K562 (cell line): ENCODE data around the gene ATXN3L. TPM values are rescaled to one million over a fixed set of nuclear protein-coding genes. Genes with fewer than 3 reads are reported as not detected.

Source experiments
- CBFB ChIP-seq: sonication (generic); formaldehyde crosslinking; IDR thresholded peaks from 2 replicates; pipeline ENCODE4 v1.4.0; 2020; ENCODE audit warnings: mild to moderate bottlenecking, missing genetic modification reagents
- ETV5 ChIP-seq: sonication (generic); formaldehyde crosslinking; IDR thresholded peaks from 2 replicates; pipeline ENCODE4 v1.4.0; 2020; ENCODE audit warnings: low read depth, mild to moderate bottlenecking, missing genetic modification reagents
- HDAC3 ChIP-seq: fragments of 450-650 bp; IDR thresholded peaks from 2 replicates; pipeline ENCODE4 v1.6.1; 2018; ENCODE audit warnings: borderline replicate concordance, mild to moderate bottlenecking, moderate library complexity; ENCODE audit not compliant: partially characterized antibody
- IRF2 ChIP-seq: sonication (generic); formaldehyde crosslinking; IDR thresholded peaks from 2 replicates; pipeline ENCODE4 v1.8.1; 2022; ENCODE audit warnings: mild to moderate bottlenecking, missing genetic modification reagents
- KLF16 ChIP-seq: IDR thresholded peaks from 2 replicates; pipeline ENCODE4 v1.6.1; 2016; ENCODE audit warnings: antibody characterized with exemption
- SMAD1 ChIP-seq: fragments of 150-350 bp; IDR thresholded peaks from 2 replicates; pipeline ENCODE4 v1.6.1; 2014; ENCODE audit warnings: low read length, low read depth; ENCODE audit not compliant: partially characterized antibody
- SMARCA4 ChIP-seq: fragments of 450-650 bp; IDR thresholded peaks from 2 replicates; pipeline ENCODE4 v1.6.1; 2016
- ZFX ChIP-seq: sonication (generic); formaldehyde crosslinking; IDR thresholded peaks from 2 replicates; pipeline ENCODE4 v1.8.0; 2022; ENCODE audit warnings: mild to moderate bottlenecking, missing genetic modification reagents, moderate library complexity
- ZNF12 ChIP-seq: sonication (generic); formaldehyde crosslinking; IDR thresholded peaks from 2 replicates; pipeline ENCODE4 v1.4.0; 2020; ENCODE audit warnings: mild to moderate bottlenecking, missing genetic modification reagents
- ZNF165 ChIP-seq: fragments of 250-450 bp; sonication (Bioruptor Pico); IDR thresholded peaks from 2 replicates; pipeline ENCODE4 v1.4.0; 2020; ENCODE audit warnings: borderline replicate concordance
- polyA plus RNA-seq, 8 experiments: library from polyadenylated mRNA; depleted of rRNA in 4 of 8; stranded (reverse) in 5 of 8; unstranded in 3 of 8; fragments of >200 nt; fragmentation: Nextera tagmentation in 2 of 8; fragmentation: Illumina TruSeq in 1 of 8; extraction: Ambion mirVana in 2 of 8; extraction: Trizol in 1 of 8; gene quantifications; 2 replicates each; pipeline versions ENCODE4 v1.2.1 to v1.2.3, GENCODE V29; 2011 to 2014; ENCODE audit warnings: inconsistent platforms in 1 of 8, missing spikeins in 1 of 8
- total RNA-seq, 7 experiments: library from RNA; depleted of rRNA in 6 of 7; stranded (reverse); fragments of >200 nt in 6 of 7; fragmentation: Illumina TruSeq in 2 of 7; extraction: Trizol in 2 of 7; gene quantifications; 2 replicates each; pipeline versions ENCODE4 v1.2.1 to v1.2.3, GENCODE V29; 2011 to 2021; ENCODE audit warnings: low replicate concordance in 1 of 7
- TF ChIP-seq, protein P1 (sequence below): IDR thresholded peaks from 2 replicates; pipeline ENCODE4 v1.6.1; 2012; ENCODE audit warnings: low read depth, low read length, improper control_type of control experiment, borderline replicate concordance
- TF ChIP-seq, protein P2 (sequence below): fragments of 450-650 bp; IDR thresholded peaks from 2 replicates; pipeline ENCODE4 v1.6.1; 2016; ENCODE audit warnings: low read depth

The ATXN3L gene
- total and polyA plus RNA-seq, 9 of the 15 experiments (the other 6 are each of a cell fraction or from before 2014, with no cell fraction given): 0.04 to 0.31 TPM; not detected in 7

GRCh38 chrX:13283512-13283911, 36.3 kb downstream of the ATXN3L start (continued):
- TF ChIP-seq SMAD1: no peak
- TF ChIP-seq, protein P1, sequence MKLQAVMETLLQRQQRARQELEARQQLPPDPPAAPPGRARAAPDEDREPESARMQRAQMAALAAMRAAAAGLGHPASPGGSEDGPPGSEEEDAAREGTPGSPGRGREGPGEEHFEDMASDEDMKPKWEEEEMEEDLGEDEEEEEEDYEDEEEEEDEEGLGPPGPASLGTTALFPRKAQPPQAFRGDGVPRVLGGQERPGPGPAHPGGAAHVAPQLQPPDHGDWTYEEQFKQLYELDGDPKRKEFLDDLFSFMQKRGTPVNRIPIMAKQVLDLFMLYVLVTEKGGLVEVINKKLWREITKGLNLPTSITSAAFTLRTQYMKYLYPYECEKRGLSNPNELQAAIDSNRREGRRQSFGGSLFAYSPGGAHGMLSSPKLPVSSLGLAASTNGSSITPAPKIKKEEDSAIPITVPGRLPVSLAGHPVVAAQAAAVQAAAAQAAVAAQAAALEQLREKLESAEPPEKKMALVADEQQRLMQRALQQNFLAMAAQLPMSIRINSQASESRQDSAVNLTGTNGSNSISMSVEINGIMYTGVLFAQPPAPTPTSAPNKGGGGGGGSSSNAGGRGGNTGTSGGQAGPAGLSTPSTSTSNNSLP: 0 out of 2 replicates have a peak, but pooled peaks have one; percentile 41
- no peak for TF ChIP-seq CBFB
- TF ChIP-seq ZNF165: no peak
- no peak for TF ChIP-seq ZFX (CRISPR knock-in tag)
- TF ChIP-seq ETV5 (CRISPR knock-in tag): no peak
- no peak for TF ChIP-seq ZNF12 (CRISPR knock-in tag)
- TF ChIP-seq, protein P2, sequence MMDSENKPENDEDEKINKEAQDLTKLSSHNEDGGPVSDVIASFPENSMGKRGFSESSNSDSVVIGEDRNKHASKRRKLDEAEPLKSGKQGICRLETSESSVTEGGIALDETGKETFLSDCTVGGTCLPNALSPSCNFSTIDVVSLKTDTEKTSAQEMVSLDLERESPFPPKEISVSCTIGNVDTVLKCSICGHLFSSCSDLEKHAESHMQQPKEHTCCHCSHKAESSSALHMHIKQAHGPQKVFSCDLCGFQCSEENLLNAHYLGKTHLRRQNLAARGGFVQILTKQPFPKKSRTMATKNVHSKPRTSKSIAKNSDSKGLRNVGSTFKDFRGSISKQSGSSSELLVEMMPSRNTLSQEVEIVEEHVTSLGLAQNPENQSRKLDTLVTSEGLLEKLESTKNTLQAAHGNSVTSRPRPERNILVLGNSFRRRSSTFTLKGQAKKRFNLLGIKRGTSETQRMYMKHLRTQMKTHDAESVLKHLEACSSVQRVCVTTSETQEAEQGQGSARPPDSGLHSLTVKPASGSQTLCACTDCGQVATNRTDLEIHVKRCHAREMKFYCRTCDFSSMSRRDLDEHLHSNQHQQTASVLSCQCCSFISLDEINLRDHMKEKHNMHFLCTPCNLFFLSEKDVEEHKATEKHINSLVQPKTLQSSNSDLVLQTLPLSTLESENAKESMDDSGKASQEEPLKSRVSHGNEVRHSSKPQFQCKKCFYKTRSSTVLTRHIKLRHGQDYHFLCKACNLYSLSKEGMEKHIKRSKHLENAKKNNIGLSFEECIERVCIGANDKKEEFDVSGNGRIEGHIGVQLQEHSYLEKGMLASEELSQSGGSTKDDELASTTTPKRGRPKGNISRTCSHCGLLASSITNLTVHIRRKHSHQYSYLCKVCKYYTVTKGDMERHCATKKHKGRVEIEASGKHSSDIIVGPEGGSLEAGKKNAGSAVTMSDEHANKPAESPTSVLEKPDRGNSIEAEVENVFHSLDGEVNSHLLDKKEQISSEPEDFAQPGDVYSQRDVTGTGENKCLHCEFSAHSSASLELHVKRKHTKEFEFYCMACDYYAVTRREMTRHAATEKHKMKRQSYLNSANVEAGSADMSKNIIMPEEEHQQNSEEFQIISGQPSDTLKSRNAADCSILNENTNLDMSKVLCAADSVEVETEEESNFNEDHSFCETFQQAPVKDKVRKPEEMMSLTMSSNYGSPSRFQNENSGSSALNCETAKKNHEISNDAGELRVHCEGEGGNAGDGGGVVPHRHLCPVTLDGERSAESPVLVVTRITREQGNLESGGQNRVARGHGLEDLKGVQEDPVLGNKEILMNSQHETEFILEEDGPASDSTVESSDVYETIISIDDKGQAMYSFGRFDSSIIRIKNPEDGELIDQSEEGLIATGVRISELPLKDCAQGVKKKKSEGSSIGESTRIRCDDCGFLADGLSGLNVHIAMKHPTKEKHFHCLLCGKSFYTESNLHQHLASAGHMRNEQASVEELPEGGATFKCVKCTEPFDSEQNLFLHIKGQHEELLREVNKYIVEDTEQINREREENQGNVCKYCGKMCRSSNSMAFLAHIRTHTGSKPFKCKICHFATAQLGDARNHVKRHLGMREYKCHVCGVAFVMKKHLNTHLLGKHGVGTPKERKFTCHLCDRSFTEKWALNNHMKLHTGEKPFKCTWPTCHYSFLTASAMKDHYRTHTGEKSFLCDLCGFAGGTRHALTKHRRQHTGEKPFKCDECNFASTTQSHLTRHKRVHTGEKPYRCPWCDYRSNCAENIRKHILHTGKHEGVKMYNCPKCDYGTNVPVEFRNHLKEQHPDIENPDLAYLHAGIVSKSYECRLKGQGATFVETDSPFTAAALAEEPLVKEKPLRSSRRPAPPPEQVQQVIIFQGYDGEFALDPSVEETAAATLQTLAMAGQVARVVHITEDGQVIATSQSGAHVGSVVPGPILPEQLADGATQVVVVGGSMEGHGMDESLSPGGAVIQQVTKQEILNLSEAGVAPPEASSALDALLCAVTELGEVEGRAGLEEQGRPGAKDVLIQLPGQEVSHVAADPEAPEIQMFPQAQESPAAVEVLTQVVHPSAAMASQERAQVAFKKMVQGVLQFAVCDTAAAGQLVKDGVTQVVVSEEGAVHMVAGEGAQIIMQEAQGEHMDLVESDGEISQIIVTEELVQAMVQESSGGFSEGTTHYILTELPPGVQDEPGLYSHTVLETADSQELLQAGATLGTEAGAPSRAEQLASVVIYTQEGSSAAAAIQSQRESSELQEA: no peak
- 0 out of 2 replicates have a peak, but pooled peaks have one; percentile 25 for TF ChIP-seq KLF16
- TF ChIP-seq IRF2: no peak
- peak; percentile 10 for TF ChIP-seq HDAC3
- peak; percentile 61; the same call in 1 of the 2 replicates for TF ChIP-seq SMARCA4
